ENCODE results near the gene TIMM8B.
A peak's percentile ranks its signal among the peaks of the same experiment; 100 is the strongest.
"Not testable (repeated sequence)": the region's sequence is repeated elsewhere in the genome, so short reads cannot be mapped to it uniquely, and the experiment has no call there.

The TIMM8B gene

DNA sequence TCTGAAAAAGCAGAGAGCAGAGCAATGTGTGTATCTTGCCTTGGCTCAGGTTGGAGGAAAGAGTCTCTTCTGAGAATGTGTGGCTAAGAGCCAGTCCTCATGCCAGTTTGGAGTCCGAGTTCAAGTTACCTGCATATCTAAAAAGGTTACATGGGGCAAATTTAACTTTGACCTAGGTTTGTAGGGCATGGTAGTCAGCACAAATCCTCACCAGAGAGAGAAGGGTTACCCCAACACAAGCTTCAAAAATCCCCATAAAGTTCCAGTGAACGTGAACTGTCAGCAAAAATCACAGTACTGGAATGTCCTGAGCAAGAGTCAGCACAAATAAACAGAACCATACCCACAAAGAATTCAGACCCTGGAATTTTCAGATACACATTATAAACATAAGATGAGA lies 13.9 kb upstream of the TIMM8B start:
- TF ChIP-seq, protein P1, sequence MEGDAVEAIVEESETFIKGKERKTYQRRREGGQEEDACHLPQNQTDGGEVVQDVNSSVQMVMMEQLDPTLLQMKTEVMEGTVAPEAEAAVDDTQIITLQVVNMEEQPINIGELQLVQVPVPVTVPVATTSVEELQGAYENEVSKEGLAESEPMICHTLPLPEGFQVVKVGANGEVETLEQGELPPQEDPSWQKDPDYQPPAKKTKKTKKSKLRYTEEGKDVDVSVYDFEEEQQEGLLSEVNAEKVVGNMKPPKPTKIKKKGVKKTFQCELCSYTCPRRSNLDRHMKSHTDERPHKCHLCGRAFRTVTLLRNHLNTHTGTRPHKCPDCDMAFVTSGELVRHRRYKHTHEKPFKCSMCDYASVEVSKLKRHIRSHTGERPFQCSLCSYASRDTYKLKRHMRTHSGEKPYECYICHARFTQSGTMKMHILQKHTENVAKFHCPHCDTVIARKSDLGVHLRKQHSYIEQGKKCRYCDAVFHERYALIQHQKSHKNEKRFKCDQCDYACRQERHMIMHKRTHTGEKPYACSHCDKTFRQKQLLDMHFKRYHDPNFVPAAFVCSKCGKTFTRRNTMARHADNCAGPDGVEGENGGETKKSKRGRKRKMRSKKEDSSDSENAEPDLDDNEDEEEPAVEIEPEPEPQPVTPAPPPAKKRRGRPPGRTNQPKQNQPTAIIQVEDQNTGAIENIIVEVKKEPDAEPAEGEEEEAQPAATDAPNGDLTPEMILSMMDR (conservative IDR thresholded peaks at IDR 0.05) = no peak
- H3K27ac ChIP-seq = no peak overlapping the region

DNA sequence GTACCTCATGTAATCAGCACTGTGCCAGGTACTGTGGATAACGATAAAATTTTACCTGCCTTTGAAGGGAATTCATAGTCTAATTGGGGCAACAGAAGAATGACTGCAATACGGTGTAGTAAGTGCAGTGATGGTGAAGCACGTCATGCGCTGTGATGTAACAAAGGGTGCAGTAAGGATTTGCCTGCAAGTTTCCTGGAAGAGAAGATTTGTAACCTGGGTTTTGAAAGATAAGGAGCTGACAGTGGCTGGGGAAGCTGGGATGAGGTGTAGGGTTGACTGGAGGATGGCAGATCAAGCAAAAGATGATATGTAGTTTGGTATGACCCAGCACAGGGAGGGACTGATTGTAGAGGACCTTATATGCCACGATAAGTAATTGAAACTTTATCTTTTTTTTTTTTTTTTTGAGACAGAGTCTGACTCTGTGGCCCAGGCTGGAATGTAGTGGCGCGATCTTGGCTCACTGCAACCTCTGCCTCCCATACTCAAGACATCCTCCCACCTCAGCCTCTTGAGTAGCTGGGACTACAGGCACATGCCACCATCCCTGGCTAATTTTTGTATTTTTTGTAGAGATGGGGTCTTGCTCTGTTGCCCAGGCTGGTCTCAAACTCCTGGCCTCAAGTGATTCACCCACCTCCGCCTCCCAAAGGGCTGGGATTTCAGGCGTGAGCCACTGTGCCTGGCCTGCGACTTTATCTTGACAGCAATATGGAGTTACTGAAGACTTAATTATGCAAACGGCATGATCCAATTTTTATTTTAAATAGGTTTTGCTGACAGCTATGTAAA lies 11.4 kb upstream of the TIMM8B start:
- no peak overlapping the region for H3K27ac ChIP-seq
- TF ChIP-seq, protein P1 (conservative IDR thresholded peaks at IDR 0.05) = no peak

DNA sequence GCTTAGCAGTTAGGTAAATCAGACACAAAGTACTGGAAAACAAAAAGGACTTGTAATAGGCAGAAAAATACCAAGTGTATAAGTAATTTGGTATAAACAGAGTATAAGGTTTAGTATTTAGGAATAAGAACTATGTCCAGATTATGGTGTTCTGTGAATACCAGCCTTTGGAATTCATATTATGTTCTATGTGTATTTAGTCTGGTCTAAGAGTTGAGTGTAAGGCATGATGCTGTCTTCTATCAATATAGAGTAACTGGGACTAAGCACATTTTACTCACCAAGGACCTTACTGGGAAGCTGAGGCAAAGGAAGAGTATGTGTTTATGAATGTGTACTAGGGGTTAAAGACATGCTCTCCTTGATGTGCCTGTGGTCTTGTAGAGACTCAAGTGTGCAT lies 9.6 kb upstream of the TIMM8B start:
- no peak overlapping the region for H3K27ac ChIP-seq
- TF ChIP-seq, protein P1 (conservative IDR thresholded peaks at IDR 0.05) = no peak

DNA sequence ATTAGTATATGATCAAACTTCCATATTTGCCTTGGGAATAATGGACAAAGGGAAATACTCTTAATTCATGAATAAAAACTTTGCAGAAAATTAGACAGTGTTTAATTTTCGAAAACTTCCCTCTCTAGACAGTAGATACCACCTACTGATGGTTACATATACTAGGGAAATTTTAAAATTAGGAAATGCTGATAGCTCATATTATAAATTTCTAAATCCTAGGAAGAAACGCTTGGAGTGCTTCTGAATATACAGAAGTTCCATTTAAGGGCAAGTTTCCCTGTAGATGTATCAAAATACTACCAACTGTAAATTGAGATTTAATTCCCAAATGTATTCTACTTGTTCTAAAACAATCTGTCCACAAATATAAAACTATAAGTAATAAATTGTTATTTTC lies 8.7 kb upstream of the TIMM8B start:
- not testable (repeated sequence) for H3K27ac ChIP-seq

DNA sequence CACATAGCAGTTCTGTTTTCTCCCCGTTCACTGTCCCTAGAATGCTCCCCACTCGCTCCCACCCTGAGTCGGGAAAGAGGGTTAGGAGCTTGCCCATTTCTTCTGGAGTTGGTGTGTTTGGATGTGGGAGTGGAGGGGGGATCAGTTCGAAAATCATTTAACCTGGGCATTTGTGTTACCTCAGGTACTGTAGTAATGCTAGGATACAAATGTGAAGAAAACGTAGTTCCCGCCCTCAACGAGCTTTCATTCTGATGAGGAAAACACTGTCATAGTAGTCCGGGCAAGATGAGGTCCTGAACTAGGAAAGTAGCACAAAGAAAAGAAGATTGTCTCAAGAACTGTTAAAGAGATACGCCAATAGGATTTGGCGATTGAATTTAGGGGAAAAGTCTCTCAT lies 656 bp upstream of the TIMM8B start:
- peak overlapping the region; percentile 86 for H3K27ac ChIP-seq
- TF ChIP-seq, protein P1 (conservative IDR thresholded peaks at IDR 0.05) = no peak

DNA sequence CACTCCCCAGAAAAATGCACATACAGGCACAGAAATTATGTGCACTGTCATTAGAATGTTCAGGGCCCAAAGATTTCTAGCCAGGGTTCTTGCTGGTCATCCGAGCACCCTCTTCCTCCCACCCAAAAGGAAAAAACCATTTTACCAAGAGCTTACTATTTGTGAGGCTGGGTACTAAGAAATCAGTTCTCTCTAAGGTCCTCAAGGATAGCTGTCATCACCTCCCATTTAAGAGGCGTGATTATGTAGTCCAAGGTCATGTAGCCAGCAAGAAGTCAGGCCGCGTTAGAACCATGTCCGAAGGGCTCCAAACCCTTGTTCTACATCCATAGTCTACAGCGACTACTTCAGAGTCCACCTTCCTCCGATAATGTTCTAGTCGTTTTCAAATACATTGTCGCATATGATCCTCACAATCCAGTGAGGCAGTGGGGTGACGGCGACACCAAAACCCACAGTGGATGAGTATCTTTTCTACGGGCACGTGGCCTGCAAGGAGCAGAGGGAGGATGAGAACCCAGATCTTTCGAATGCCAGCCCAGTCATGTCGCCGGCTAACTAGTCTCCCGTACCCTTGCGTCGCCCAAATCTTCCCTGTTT lies 634 bp downstream of the TIMM8B start:
- TF ChIP-seq, protein P1 (conservative IDR thresholded peaks at IDR 0.05) = no peak

DNA sequence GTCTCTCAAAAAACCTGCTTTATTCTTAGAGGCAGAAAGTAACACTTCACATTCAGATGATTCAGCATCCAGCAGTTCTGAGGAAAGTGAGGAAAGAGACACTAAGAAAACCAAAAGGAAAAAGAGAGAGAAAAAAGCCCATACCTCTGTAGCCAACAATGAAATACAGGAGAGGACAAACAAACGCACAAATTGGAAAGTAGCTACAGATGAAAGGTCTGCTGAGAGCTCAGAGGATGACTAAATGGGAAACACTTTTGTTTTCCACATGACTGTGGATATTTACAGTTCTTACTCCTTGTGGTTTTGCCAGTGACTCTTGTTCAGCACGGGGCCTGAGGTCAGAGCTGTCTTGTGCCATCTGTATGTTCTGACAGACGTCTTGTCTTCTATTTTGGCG lies 3.8 kb downstream of the TIMM8B start:
- H3K27ac ChIP-seq = no peak overlapping the region

More for the DNA sequence above, 634 bp downstream of the TIMM8B start:
- H3K27ac ChIP-seq = peak overlapping the region; percentile 86

More for the DNA sequence above, 3.8 kb downstream of the TIMM8B start:
- TF ChIP-seq, protein P1 (conservative IDR thresholded peaks at IDR 0.05) = no peak
